Measurements from ENCODE around the gene SIDT1.

DNA sequence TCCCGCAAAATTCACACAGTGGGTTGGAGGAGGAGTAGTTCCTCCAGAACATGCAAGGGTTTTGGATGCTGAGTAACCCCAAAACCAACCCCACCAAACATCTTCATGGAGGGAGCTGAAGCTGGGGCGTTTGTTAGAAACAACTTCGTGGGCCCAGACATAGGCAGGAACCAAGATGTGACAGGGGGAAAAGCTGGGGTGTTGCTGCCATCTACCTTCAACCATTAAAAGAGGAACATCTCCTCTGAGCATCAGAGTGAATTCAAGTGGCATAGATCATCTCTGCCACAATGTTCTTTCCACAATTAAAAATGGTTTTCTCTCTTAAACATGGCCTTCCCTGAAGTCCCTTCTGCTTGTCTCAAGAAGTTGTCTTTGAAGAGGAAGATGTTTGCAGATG lies 20.5 kb downstream of the SIDT1 start:
- TF ChIP-seq, protein P1, sequence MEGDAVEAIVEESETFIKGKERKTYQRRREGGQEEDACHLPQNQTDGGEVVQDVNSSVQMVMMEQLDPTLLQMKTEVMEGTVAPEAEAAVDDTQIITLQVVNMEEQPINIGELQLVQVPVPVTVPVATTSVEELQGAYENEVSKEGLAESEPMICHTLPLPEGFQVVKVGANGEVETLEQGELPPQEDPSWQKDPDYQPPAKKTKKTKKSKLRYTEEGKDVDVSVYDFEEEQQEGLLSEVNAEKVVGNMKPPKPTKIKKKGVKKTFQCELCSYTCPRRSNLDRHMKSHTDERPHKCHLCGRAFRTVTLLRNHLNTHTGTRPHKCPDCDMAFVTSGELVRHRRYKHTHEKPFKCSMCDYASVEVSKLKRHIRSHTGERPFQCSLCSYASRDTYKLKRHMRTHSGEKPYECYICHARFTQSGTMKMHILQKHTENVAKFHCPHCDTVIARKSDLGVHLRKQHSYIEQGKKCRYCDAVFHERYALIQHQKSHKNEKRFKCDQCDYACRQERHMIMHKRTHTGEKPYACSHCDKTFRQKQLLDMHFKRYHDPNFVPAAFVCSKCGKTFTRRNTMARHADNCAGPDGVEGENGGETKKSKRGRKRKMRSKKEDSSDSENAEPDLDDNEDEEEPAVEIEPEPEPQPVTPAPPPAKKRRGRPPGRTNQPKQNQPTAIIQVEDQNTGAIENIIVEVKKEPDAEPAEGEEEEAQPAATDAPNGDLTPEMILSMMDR (IDR thresholded peaks at IDR 0.05), result peak; percentile 64
- no peak for TF ChIP-seq EZH2 (IDR thresholded peaks at IDR 0.05; ENCODE audit: borderline replicate concordance, insufficient read depth, low read depth, low read length, poor library complexity, severe bottlenecking)
